ENCODE data around the gene CLRN1. TPM values are rescaled to one million over a fixed set of nuclear protein-coding genes. Genes with fewer than 3 reads are reported as not detected.

Gene CLRN1
- total and polyA plus RNA-seq, 2 of the 13 experiments (the other 11 are each of a cell fraction or from before 2014, with no cell fraction given) = not detected

DNA sequence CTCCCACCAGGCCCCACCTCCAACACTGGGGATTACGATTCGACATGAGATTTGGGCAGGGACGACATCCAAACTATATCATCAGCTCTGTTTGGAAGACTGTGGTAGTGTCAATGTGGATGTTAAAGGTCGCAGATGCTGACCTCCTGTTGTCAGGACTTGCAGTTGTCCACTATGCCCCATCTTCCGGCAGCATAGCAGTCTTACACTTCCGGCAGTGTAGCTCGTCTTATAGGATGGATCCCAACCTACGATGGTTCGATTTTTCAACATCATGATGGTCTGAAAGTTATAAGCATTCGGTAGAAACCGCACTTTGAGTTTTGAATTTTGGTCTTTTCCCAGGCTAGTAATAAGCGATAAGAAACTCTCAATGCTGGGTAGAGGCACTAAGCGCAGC is 20.6 kb downstream of the CLRN1 start (continued):
- TF ChIP-seq ZNF891 (CRISPR knock-in tag; IDR thresholded peaks at IDR 0.05) = no peak
- no peak for TF ChIP-seq GABPA (IDR thresholded peaks at IDR 0.05; ENCODE audit: low read depth, low read length)
- no peak for TF ChIP-seq GABPA (CRISPR knock-in tag; IDR thresholded peaks at IDR 0.05; ENCODE audit: low read depth)
- no peak for TF ChIP-seq NKX3-1 (CRISPR knock-in tag; IDR thresholded peaks at IDR 0.05)
- TF ChIP-seq BRD4 (CRISPR knock-in tag; IDR thresholded peaks at IDR 0.05) = no peak
- no peak for TF ChIP-seq KDM2A (CRISPR knock-in tag; IDR thresholded peaks at IDR 0.05; ENCODE audit: borderline replicate concordance, low read depth)
- no peak for TF ChIP-seq KAT8 (CRISPR knock-in tag; IDR thresholded peaks at IDR 0.05)
- TF ChIP-seq ZFP82 (CRISPR knock-in tag; IDR thresholded peaks at IDR 0.05; ENCODE audit: borderline replicate concordance) = no peak
- TF ChIP-seq KLF13 (CRISPR knock-in tag; IDR thresholded peaks at IDR 0.05) = no peak

DNA sequence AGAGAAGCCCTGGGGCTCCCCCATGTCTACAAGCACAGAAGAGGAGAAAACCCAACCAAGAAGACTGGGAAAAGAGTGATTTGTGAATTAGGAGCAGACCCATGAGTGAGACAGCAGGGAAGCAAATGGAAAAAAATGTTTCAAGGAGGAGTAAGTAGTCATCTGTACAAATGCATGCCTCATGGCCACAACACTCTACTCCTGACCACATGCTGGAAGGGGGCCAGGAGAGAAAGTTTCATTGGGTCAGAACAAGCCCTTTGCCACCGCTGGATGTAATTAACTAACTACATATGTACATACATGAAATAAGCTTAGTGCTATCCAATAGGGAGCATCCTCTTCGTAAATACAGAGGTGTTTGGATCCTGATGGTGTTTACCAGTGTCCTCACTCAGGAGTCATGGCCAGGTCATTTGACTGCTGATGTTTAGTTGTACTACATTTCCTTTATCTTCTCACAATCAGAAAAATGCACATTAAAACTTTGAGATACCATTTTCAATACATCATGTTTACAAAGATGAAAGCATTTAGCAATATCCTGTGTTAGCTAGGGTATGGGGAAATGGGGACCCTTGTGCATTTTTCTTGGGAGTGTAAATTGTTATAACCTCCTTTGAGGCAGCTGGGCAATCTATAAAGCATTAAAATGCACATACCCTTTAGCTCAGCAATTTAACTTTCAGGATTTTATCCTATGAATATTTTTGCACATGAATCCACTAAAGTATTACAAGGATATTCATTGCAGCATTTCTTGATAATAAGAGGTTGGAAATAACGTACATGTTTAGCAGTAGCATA is 27.1 kb downstream of the CLRN1 start:
- POLR2A ChIA-PET = no interaction called here
- TF ChIP-seq ZNF496 (CRISPR knock-in tag; IDR thresholded peaks at IDR 0.05; ENCODE audit: insufficient replicate concordance) (no peak), ZNF615 (CRISPR knock-in tag; IDR thresholded peaks at IDR 0.05; ENCODE audit: borderline replicate concordance) (no peak), FLYWCH1 (CRISPR knock-in tag; IDR thresholded peaks at IDR 0.05) (no peak), CHD2 (IDR thresholded peaks at IDR 0.05; ENCODE audit: low read depth, low read length) (no peak), ZBTB1 (CRISPR knock-in tag; IDR thresholded peaks at IDR 0.05; ENCODE audit: borderline replicate concordance) (no peak), ZNF3 (CRISPR knock-in tag; IDR thresholded peaks at IDR 0.05) (no peak), SCMH1 (CRISPR knock-in tag; IDR thresholded peaks at IDR 0.05; ENCODE audit: borderline replicate concordance) (no peak)
- TF ChIP-seq, protein P1, sequence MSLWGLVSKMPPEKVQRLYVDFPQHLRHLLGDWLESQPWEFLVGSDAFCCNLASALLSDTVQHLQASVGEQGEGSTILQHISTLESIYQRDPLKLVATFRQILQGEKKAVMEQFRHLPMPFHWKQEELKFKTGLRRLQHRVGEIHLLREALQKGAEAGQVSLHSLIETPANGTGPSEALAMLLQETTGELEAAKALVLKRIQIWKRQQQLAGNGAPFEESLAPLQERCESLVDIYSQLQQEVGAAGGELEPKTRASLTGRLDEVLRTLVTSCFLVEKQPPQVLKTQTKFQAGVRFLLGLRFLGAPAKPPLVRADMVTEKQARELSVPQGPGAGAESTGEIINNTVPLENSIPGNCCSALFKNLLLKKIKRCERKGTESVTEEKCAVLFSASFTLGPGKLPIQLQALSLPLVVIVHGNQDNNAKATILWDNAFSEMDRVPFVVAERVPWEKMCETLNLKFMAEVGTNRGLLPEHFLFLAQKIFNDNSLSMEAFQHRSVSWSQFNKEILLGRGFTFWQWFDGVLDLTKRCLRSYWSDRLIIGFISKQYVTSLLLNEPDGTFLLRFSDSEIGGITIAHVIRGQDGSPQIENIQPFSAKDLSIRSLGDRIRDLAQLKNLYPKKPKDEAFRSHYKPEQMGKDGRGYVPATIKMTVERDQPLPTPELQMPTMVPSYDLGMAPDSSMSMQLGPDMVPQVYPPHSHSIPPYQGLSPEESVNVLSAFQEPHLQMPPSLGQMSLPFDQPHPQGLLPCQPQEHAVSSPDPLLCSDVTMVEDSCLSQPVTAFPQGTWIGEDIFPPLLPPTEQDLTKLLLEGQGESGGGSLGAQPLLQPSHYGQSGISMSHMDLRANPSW (CRISPR knock-in tag; IDR thresholded peaks at IDR 0.05; ENCODE audit: borderline replicate concordance) = no peak
- TF ChIP-seq, protein P2, sequence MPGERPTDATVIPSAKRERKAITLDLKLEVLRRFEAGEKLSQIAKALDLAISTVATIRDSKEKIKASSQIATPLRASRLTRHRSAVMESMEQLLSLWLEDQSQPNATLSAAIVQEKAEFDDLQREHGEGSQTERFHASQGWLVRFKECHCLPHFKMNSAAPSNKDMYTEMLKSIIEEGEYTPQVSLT (CRISPR knock-in tag; IDR thresholded peaks at IDR 0.05; ENCODE audit: borderline replicate concordance, low read depth) = no peak

More for the DNA sequence above, 27.1 kb downstream of the CLRN1 start:
- H3K9ac ChIP-seq (ENCODE audit: insufficient read depth, low read depth, low read length) = no peak overlapping the region
- H3K36me3 ChIP-seq (replicated peaks in 1 of 2; ENCODE audit: control insufficient read depth in 1 of 2, insufficient read depth in 2 of 2, low read length in 2 of 2) = no peaks in the 10 kb centered on the region
- intact Hi-C loops (cut with micrococcal nuclease; ENCODE audit: unreplicated experiment) (no loop called here), in situ Hi-C loops (cut with HindIII; ENCODE audit: extremely low pct_ligation_motif_present, low pct_unique_long_range_greater_than_20kb) (no loop called here)
- no peaks in the 10 kb centered on the region for H4K20me1 ChIP-seq (ENCODE audit: insufficient read depth, low read length)
- H3K27ac ChIP-seq (ENCODE audit: extremely low read length, insufficient read depth, low read length) = no peak overlapping the region
- no peaks in the 10 kb centered on the region for H3K9me3 ChIP-seq (ENCODE audit: low read length)
- H3K4me3 ChIP-seq (replicated peaks in 1 of 3; ENCODE audit: insufficient read depth in 1 of 3, low read depth in 2 of 3, low read length in 3 of 3) = no peak overlapping the region
- no TSS peak for BruUV-seq (replicated peaks)
- no peaks in the 10 kb centered on the region for H3K79me2 ChIP-seq (ENCODE audit: insufficient read depth, low read length)
- no peak overlapping the region for H3K4me2 ChIP-seq (ENCODE audit: low read depth, low read length)
- no peak overlapping the region for H2AFZ ChIP-seq (ENCODE audit: low read length)
- DNase-seq (ENCODE audit: low spot score) (no peak), ATAC-seq (no peak), FAIRE-seq (no peak)
- 4% methylated on average over 3 of the region's 3 CpGs for WGBS (ENCODE audit: low lambda C conversion rate)
- no peaks in the 10 kb centered on the region for H3K4me1 ChIP-seq (ENCODE audit: insufficient read depth, low read length)
- CTCF ChIA-PET (ENCODE audit: low intra/inter-chr PET ratio, low total read pairs) = no interaction called here
- 0 out of 5 replicates have a peak, but pooled peaks cover 0 to 1% of the 10 kb centered on the region in 2 experiments for H3K27me3 ChIP-seq (ENCODE audit: control insufficient read depth in 1 of 2, insufficient read depth in 2 of 2, low read length in 2 of 2)

Data from HepG2 (cell line).